SK-N-SH treated with all-trans-retinoic acid at 6 μM for 48 hours (cell line): ENCODE data around the gene HIRA.

Experiments used
- ARNTL ChIP-seq: fragments of 450-650 bp; formaldehyde crosslinking; IDR thresholded peaks from 2 replicates; pipeline ENCODE4 v1.5.0; 2020; ENCODE audit warnings: low read depth, mild to moderate bottlenecking, moderate library complexity, borderline replicate concordance
- ESRRG ChIP-seq: fragments of 250-450 bp; sonication (Bioruptor Pico); IDR thresholded peaks from 2 replicates; pipeline ENCODE4 v1.6.1; 2021; ENCODE audit warnings: mild to moderate bottlenecking
- ISL1 ChIP-seq: fragments of 250-450 bp; sonication (Bioruptor Pico); IDR thresholded peaks from 2 replicates; pipeline ENCODE4 v2.1.2; 2022; ENCODE audit warnings: mild to moderate bottlenecking, moderate library complexity
- RARB ChIP-seq: fragments of 250-450 bp; sonication (Bioruptor Pico); IDR thresholded peaks from 2 replicates; pipeline ENCODE4 v1.8.0; 2021; ENCODE audit warnings: mild to moderate bottlenecking, moderate library complexity
- TOX ChIP-seq: fragments of 250-450 bp; sonication (Bioruptor Pico); IDR thresholded peaks from 2 replicates; pipeline ENCODE4 v1.8.0; 2021; ENCODE audit warnings: mild to moderate bottlenecking, moderate library complexity, borderline replicate concordance
- ZC3H10 ChIP-seq: fragments of 250-450 bp; sonication (Bioruptor Pico); IDR thresholded peaks from 2 replicates; pipeline ENCODE4 v1.5.1; 2021; ENCODE audit warnings: mild to moderate bottlenecking, moderate library complexity
- ZFP3 ChIP-seq: fragments of 250-450 bp; sonication (Bioruptor Pico); IDR thresholded peaks from 2 replicates; pipeline ENCODE4 v1.5.0; 2020; ENCODE audit warnings: mild to moderate bottlenecking, moderate library complexity
- ZFP30 ChIP-seq: fragments of 450-650 bp; formaldehyde crosslinking; IDR thresholded peaks from 2 replicates; pipeline ENCODE4 v1.5.0; 2022; ENCODE audit warnings: mild to moderate bottlenecking, moderate library complexity
- TF ChIP-seq, protein P1 (sequence below): fragments of 250-450 bp; sonication (Bioruptor Pico); IDR thresholded peaks from 2 replicates; pipeline ENCODE4 v1.5.1; 2020; ENCODE audit warnings: low read depth, mild to moderate bottlenecking, moderate library complexity
- TF ChIP-seq, protein P2 (sequence below): fragments of 250-450 bp; sonication (Bioruptor Pico); IDR thresholded peaks from 2 replicates; pipeline ENCODE4 v1.8.0; 2020; ENCODE audit warnings: mild to moderate bottlenecking, moderate library complexity, borderline replicate concordance
- TF ChIP-seq, protein P3 (sequence below): fragments of 250-450 bp; sonication (Bioruptor Pico); IDR thresholded peaks from 2 replicates; pipeline ENCODE4 v1.5.1; 2021; ENCODE audit warnings: mild to moderate bottlenecking, moderate library complexity

DNA sequence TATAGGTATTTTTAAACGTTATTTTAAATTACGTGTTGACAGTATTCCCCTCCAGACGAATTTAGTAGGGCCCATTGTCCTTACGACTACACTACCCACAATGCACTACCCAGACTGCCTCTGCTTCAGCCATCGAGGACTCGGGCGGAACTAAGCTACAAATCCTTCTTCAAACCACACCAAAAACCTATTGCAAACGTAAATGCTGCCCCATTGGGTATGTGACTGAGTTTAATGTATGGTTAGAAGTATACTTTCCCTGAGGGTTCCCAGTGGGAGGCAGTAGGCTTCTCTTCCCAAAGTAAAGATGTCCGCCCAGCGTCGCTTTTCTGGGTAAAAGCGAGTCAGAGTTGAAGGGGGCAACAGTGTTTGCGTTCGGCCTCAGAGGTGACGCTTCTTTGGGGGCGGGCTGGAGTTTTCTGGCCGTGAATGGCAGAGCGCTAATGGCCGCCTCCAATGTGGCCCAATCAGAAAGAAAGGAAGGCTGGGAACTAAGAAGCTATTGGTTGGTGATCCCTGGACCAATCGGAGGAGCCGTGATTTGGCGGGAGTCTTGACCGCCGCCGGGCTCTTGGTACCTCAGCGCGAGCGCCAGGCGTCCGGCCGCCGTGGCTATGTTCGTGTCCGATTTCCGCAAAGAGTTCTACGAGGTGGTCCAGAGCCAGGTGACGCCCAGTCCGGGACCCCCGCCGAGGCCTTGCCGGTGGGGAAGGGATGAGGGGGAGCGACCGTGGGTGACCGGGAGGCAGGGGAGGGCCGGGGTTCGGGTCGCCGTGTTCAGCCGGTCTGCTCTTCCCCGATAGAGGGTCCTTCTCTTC lies 48.0 kb upstream of the HIRA start, which contains the start of gene CDC45:
- TF ChIP-seq ZFP3 (peak; percentile 50; the same call in 1 of the 2 replicates), ZFP30 (CRISPR knock-in tag) (no peak), TOX (CRISPR knock-in tag) (no peak), ISL1 (no peak), ESRRG (no peak), RARB (CRISPR knock-in tag) (no peak), ZC3H10 (CRISPR knock-in tag) (no peak), ARNTL (CRISPR knock-in tag) (no peak)
- TF ChIP-seq, protein P1, sequence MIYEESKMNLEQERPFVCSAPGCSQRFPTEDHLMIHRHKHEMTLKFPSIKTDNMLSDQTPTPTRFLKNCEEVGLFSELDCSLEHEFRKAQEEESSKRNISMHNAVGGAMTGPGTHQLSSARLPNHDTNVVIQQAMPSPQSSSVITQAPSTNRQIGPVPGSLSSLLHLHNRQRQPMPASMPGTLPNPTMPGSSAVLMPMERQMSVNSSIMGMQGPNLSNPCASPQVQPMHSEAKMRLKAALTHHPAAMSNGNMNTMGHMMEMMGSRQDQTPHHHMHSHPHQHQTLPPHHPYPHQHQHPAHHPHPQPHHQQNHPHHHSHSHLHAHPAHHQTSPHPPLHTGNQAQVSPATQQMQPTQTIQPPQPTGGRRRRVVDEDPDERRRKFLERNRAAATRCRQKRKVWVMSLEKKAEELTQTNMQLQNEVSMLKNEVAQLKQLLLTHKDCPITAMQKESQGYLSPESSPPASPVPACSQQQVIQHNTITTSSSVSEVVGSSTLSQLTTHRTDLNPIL, result no peak
- TF ChIP-seq, protein P2, sequence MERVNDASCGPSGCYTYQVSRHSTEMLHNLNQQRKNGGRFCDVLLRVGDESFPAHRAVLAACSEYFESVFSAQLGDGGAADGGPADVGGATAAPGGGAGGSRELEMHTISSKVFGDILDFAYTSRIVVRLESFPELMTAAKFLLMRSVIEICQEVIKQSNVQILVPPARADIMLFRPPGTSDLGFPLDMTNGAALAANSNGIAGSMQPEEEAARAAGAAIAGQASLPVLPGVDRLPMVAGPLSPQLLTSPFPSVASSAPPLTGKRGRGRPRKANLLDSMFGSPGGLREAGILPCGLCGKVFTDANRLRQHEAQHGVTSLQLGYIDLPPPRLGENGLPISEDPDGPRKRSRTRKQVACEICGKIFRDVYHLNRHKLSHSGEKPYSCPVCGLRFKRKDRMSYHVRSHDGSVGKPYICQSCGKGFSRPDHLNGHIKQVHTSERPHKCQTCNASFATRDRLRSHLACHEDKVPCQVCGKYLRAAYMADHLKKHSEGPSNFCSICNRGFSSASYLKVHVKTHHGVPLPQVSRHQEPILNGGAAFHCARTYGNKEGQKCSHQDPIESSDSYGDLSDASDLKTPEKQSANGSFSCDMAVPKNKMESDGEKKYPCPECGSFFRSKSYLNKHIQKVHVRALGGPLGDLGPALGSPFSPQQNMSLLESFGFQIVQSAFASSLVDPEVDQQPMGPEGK (CRISPR knock-in tag), result no peak
- TF ChIP-seq, protein P3, sequence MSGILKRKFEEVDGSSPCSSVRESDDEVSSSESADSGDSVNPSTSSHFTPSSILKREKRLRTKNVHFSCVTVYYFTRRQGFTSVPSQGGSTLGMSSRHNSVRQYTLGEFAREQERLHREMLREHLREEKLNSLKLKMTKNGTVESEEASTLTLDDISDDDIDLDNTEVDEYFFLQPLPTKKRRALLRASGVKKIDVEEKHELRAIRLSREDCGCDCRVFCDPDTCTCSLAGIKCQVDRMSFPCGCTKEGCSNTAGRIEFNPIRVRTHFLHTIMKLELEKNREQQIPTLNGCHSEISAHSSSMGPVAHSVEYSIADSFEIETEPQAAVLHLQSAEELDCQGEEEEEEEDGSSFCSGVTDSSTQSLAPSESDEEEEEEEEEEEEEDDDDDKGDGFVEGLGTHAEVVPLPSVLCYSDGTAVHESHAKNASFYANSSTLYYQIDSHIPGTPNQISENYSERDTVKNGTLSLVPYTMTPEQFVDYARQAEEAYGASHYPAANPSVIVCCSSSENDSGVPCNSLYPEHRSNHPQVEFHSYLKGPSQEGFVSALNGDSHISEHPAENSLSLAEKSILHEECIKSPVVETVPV, result no peak
